Nucleus accumbens (tissue), 56 donors: ENCODE measurements around the gene NFATC2.
"Not testable (repeated sequence)": the region's sequence is repeated elsewhere in the genome, so short reads cannot be mapped to it uniquely, and the experiment has no call there.

Experiments used
- DNase-seq, 56 donors: peaks; one replicate each; lab custom pipeline; 2025; lab: John Stamatoyannopoulos, UW

NFATC2 gene

GRCh38 chr20:51482836-51483473, 59.6 kb downstream of the NFATC2 start:
- no peak for DNase-seq

DNA sequence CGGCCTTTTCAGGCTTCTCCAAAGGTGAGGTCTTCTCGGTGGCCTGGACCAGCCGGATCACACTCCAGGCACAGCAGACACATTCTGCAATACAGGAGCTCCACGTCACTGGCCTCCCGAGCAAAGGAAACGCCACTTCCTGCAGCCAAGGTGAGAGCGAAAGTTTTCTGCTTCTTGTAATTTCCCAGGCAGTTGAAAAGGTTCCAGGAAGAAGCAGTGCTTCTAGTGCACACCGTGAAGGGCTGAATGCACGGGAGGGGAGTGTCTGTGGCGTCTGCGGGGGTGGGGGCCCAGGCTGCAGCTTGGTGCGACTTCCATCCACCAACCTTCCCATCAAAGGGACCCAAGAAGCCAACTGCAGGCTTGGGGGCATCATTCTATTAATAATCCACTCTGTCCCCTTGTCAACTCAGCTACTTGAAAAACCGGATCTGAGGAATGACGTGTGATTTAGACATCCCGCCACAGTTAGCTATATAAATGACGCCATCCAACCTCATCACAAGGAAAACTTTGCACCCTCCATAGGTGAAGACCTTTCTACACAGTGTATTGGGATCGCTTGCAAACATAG, 61.1 kb downstream of the NFATC2 start:
- DNase-seq, result no peak

DNA sequence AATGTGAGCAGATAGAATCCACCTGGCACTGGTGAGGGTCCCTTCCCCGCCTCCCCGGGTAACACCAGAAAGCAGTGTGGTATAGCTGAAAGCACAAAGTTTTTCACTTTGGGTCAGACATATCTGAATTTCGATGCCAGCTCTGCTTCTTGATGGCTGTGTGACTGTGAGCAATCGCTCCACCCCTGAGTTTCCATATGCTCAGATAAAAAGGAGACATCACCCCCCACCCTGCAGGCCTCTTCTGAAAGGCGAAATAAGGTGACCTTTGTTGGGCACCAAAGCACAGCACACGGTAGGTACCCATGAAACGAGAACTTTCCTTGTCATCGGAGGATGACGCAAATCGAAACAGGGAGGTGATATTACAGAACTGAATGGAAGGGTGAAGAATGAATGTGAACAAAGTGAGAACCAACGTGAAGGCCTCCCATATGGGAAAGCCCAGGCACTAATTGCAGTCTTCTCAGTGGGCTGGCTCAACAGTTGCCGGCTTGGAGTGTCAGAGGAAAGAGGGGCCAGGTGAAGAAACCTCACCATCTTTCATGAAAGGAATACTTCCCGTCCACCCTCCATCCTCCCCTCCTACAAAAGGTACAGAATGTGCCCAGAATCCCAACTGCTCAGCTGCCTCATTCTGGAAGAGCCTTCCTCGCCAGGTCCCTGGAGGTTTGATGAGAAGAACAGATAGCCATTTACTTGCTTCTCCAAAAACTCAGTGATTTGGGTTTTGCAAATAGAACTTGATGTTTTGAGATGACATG, 61.8 kb downstream of the NFATC2 start:
- no peak for DNase-seq

- DNase-seq, result not testable (repeated sequence)
Observed at GRCh38 chr20:51476106-51476505, 66.4 kb downstream of the NFATC2 start.

DNA sequence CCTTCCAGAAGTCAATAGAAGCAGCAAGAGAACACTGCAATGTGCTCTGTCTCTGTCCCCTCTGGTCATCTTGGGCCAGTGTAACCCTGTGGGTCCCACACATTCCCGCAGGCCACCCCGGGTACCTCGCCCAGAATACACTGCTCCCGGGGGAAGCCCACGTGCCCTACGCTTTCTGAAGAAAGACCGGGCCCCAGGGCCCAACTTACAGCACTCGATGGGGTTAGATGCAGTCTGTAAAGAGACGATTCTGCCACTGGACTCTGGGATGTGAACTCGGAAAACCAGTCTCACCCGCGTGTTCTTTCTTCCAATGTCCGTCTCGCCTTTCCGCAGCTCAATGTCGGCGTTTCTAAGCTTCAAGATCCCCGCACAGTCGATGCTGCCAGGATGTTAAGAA, 68.7 kb downstream of the NFATC2 start:
- no peak for DNase-seq

- DNase-seq, result no peak
Observed at GRCh38 chr20:51473256-51473655, 69.3 kb downstream of the NFATC2 start.

- DNase-seq, result no peak
Observed at GRCh38 chr20:51470907-51471411, 71.6 kb downstream of the NFATC2 start.

DNA sequence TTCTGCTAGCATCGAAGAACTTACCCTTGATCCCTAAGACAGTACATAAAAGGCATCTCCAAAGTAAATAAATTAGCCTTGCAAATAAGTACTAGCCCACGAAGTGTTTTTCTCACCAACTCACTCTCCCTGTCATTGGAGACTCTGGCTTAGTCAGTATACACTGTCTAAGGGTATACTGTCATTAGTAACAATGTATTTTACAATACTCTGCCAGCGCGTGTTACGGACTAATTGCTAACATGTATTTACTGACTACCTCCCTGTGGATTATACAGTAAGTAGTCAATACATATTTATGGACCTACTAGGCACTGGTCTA, 72.1 kb downstream of the NFATC2 start:
- no peak for DNase-seq

DNA sequence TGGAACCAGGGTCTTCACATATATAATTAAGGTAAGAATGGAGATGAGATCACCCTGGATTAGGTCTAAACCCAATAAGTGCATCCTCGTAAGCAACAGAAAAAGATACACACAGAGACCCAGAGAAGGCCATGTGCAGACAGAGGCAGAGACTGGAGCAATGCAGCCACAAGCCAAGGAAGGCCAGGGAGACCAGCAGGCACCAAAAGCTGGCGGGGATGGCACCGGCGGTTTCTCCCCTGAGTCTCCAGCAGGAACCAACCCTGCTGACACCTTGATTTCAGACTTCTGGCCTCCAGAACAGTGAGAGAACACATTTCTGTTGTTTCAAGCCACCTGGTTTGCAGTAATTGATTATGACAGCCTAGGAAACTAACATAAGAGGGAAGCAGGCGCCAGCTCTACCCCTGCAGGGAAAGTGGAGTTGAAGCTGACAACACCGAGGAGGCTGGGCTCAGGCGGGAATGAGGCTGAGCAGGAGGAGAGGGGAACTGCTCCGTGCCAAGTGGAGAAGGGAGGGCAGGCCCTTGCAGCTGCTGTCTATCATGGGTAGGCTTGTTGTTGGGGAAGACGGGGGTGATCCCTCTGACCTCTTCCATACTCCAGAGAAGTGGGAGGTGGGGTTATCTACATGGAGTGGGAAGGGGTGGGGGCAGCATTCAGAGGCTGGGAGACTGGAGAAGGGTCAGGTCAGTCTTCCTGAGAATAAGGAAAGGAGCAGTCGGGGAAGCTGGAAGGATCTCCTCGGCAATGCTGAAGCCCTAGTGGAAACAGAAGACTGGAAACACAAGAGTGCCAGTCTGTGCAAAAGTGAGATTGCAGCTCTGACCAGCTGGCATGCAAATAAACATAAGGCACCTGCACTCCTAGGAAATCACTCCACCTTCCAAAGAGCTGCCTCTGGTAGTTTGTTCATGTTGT, 72.7 kb downstream of the NFATC2 start:
- DNase-seq, result peak in 10 of 56 donors; percentile 4 to 39 (median 13)

DNA sequence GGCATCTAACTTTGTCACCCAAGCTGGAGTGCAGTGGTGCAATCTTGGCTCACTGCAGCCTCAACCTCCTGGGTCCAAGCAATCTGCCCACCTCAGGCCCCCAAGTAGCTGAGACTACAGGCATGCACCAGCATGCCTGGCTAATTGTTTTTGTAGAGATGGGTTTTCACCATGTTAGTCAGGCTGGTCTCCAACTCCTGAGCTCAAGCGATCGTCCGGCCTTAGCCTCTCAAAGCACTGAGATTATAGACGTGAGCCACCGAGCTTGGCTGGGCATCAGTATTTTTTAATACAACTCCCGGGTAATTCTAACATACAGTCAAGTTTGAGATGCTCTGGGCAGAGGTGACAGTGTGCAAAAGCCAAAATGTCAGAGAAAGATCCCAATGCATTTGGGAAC, 73.5 kb downstream of the NFATC2 start:
- DNase-seq, result no peak

- DNase-seq, result no peak
Observed at GRCh38 chr20:51468636-51469035, 73.9 kb downstream of the NFATC2 start.

GRCh38 chr20:51467956-51468626, 74.4 kb downstream of the NFATC2 start:
- DNase-seq, result peak in 14 of 56 donors; percentile 2 to 66 (median 28)

DNA sequence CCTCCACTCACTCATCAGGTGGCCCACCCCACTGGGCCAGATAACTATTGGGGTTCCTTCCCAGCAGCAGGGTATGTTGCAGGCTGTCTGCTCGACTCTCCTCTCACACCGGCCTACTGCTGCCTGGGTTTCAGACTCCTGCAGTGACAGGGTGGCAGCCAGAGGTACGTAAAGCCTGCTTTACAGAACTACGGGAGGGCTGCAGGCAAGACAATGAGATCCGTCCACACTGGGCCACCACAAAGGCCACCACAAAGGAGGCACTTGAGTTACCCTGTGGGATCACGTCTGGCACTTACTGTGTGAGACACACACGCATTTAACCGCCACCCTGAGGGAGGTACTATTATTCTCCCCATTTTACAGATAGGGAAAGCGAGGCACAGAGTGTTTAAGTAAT, 78.5 kb downstream of the NFATC2 start:
- no peak for DNase-seq

- peak in 1 of 56 donors; percentile 17 for DNase-seq
Observed at GRCh38 chr20:51463560-51463959, 79.0 kb downstream of the NFATC2 start.

DNA sequence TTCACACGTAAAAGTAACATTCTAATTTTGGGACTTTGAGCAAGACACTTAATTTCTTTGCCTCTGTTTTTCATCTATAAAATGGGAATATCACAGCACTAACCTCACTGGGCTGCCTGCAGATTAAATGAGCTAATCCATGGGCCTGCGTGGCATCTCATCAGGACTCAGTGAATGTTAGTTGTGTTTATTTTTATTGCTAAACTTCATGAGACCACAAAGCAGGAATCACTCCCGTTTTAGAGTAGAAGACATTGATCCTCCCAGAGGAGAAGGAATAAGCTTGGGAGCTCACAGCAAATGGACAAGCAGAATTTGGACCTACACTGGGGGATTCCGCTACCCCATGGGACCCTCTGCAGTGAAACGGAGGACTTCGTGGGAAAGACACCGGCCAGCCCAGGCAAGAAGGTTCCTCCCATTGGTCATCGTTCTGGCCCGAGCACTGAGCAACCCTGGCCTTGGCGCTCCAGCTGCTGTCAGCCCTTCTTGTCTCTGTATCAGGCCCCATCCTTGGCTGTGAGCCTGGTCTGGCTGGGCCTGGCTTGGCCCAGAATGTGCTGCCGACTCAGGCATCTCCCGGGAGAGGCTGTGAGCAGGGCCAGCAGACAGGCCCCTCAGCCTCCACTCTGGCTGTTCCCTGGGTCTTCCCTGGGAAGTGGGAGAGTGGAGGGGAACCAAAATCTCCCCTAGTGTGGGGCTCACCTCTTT, 79.8 kb downstream of the NFATC2 start:
- DNase-seq, result peak in 42 of 56 donors; percentile 6 to 78 (median 28)

GRCh38 chr20:51461846-51462245, 80.7 kb downstream of the NFATC2 start:
- not testable (repeated sequence) for DNase-seq

DNA sequence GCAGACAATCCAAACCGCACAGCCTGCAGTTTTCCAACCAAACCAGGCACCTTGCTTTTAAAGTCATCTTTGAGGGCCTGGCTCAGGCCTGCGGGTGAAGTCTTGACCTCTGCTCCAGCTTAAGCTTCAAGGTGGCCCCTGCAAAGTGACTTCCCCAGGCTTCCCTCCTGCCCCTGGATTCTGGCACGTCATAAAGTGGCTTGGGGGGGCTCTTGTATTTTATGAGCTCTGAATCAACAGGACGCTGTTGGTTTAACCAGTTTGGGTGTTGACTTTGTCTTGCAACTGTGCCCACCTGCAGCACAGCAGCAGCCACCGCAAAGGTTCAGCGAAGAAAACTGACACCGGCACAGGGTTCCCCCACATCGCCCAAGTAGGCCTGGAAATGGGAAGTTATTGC, 81.2 kb downstream of the NFATC2 start:
- no peak for DNase-seq

DNA sequence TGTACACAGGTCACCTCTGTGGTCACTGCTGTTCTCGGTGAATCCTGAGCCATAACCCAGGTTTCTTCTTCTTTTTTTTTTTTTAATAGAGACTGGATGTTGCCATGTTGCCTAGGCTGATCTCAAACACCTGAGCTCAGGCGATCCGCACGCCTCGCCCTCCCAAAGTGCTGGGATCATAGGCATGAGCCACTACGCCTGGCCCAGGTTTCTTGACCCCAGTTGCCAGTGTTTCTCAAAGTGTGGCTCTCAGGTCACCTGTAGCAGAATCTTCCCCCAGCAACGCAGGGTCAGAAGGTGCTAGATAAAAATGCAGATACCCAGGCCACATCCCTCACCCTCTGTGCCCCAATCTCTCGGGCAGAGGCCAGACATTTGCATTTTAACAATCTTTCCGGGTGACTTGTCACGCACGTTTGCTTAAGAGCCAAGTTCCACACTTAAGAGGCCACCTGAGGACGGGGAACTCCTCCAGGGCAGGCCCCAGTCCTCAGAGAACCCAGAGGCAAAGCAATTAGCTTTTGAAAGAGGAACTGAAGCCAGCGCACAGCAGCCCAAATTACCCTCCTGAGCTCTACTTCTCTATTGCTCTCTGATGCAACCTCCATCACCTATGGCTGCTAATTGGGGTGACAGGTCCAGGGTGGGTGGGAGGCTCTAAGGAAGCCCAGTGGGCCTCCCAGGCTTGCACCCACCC, 81.8 kb downstream of the NFATC2 start:
- DNase-seq, result no peak

GRCh38 chr20:51460163-51460562, 82.4 kb downstream of the NFATC2 start:
- DNase-seq, result no peak
